Measurements from ENCODE around the gene AUTS2. TPM values are rescaled to one million over a fixed set of nuclear protein-coding genes. Genes with fewer than 3 reads are reported as not detected.

The AUTS2 gene
- total and polyA plus RNA-seq, 4 donors: 4.9 to 24.4 (median 7.0) TPM

DNA sequence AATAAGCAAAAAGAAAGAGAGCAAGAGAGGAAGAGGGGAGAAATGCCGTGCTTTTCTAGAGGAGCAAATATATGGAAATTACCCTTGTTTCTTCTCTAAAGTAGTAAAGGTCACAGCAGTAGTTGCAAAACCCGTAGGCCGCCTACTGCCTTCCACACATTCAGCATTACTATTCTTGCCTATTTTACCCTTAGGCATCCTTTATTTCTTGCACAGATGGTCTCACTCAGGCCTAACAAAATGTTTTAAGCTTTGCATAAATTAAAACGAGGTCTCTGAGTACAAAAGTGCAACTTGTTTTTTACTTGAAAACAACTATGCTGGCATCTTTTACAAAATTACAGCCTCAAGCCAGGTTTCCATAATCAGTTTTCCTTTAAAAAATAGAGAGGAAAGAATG lies 644.6 kb downstream of the AUTS2 start:
- WGBS: 93% methylated on average over 4 of the region's 4 CpGs
- Histone ChIP-seq H3K9me3 (ENCODE audit: control insufficient read depth in 4 of 4, low read length in 3 of 4) (no peaks in the 10 kb centered on the region), H3K27me3 (ENCODE audit: control insufficient read depth in 4 of 4, insufficient read depth in 4 of 4, low read length in 3 of 4) (no peaks in the 10 kb centered on the region), H3K4me3 (ENCODE audit: low read depth in 1 of 3, low read length in 3 of 3) (no peak overlapping the region), H3K27ac (ENCODE audit: low read depth in 1 of 2, low read length in 2 of 2) (no peak overlapping the region), H3K9ac (ENCODE audit: low read depth in 1 of 2, low read length in 2 of 2) (no peak overlapping the region), H3K36me3 (ENCODE audit: control insufficient read depth in 4 of 4, insufficient read depth in 3 of 4, low read depth in 1 of 4, low read length in 3 of 4) (no peaks in the 10 kb centered on the region), H3K4me1 (ENCODE audit: control insufficient read depth in 4 of 4, insufficient read depth in 4 of 4, low read length in 3 of 4) (no peaks in the 10 kb centered on the region)
- no peak for DNase-seq (ENCODE audit: low spot score)
- TF ChIP-seq SP1 (IDR thresholded peaks at IDR 0.05) (no peak), TAF1 (conservative IDR thresholded peaks at IDR 0.05) (no peak), FOXA1 (IDR thresholded peaks at IDR 0.05) (no peak)

DNA sequence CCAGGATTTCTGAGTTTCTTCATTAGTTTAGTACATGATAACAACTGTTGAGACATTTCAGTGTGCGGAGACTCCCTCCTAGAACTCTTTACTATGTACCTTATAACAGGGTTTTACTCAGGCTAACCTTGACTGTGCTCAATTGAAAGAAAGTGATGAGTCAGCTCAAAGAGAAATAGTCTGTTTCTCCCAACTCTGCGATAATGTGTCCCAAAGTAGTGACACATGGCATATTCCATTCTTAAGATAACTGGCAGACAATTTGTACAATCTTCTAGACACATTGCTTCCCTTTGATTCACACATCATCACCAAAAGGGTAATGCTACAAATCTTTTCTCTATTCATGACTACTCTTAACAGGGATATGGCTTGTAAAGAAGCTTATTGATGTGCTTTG lies 645.2 kb downstream of the AUTS2 start:
- no peak for DNase-seq (ENCODE audit: low spot score)
- TF ChIP-seq, protein P1, sequence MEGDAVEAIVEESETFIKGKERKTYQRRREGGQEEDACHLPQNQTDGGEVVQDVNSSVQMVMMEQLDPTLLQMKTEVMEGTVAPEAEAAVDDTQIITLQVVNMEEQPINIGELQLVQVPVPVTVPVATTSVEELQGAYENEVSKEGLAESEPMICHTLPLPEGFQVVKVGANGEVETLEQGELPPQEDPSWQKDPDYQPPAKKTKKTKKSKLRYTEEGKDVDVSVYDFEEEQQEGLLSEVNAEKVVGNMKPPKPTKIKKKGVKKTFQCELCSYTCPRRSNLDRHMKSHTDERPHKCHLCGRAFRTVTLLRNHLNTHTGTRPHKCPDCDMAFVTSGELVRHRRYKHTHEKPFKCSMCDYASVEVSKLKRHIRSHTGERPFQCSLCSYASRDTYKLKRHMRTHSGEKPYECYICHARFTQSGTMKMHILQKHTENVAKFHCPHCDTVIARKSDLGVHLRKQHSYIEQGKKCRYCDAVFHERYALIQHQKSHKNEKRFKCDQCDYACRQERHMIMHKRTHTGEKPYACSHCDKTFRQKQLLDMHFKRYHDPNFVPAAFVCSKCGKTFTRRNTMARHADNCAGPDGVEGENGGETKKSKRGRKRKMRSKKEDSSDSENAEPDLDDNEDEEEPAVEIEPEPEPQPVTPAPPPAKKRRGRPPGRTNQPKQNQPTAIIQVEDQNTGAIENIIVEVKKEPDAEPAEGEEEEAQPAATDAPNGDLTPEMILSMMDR (IDR thresholded peaks at IDR 0.05; ENCODE audit: low read depth, low read length, missing input control): no peak
- TF ChIP-seq GABPA (IDR thresholded peaks at IDR 0.05 in 1 of 2, conservative IDR thresholded peaks at IDR 0.05 in 1 of 2) (no peak), YY1 (IDR thresholded peaks at IDR 0.05) (no peak), RAD21 (IDR thresholded peaks at IDR 0.05) (no peak), RXRA (IDR thresholded peaks at IDR 0.05) (no peak), EGR1 (IDR thresholded peaks at IDR 0.05; ENCODE audit: low read depth in 2 of 2) (no peak), FOXA1 (IDR thresholded peaks at IDR 0.05) (no peak), HNF4G (IDR thresholded peaks at IDR 0.05) (no peak), SP1 (IDR thresholded peaks at IDR 0.05) (no peak), NR2F2 (IDR thresholded peaks at IDR 0.05) (no peak), FOXA2 (IDR thresholded peaks at IDR 0.05) (no peak)
- TF ChIP-seq, protein P2, sequence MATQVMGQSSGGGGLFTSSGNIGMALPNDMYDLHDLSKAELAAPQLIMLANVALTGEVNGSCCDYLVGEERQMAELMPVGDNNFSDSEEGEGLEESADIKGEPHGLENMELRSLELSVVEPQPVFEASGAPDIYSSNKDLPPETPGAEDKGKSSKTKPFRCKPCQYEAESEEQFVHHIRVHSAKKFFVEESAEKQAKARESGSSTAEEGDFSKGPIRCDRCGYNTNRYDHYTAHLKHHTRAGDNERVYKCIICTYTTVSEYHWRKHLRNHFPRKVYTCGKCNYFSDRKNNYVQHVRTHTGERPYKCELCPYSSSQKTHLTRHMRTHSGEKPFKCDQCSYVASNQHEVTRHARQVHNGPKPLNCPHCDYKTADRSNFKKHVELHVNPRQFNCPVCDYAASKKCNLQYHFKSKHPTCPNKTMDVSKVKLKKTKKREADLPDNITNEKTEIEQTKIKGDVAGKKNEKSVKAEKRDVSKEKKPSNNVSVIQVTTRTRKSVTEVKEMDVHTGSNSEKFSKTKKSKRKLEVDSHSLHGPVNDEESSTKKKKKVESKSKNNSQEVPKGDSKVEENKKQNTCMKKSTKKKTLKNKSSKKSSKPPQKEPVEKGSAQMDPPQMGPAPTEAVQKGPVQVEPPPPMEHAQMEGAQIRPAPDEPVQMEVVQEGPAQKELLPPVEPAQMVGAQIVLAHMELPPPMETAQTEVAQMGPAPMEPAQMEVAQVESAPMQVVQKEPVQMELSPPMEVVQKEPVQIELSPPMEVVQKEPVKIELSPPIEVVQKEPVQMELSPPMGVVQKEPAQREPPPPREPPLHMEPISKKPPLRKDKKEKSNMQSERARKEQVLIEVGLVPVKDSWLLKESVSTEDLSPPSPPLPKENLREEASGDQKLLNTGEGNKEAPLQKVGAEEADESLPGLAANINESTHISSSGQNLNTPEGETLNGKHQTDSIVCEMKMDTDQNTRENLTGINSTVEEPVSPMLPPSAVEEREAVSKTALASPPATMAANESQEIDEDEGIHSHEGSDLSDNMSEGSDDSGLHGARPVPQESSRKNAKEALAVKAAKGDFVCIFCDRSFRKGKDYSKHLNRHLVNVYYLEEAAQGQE (IDR thresholded peaks at IDR 0.05): no peak
- TF ChIP-seq, protein P3, sequence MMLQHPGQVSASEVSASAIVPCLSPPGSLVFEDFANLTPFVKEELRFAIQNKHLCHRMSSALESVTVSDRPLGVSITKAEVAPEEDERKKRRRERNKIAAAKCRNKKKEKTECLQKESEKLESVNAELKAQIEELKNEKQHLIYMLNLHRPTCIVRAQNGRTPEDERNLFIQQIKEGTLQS (IDR thresholded peaks at IDR 0.05): no peak
- Histone ChIP-seq H3K4me3 (ENCODE audit: low read depth in 1 of 3, low read length in 3 of 3) (no peak overlapping the region), H3K9me3 (ENCODE audit: control insufficient read depth in 4 of 4, low read length in 3 of 4) (no peaks in the 10 kb centered on the region), H3K27ac (ENCODE audit: low read depth in 1 of 2, low read length in 2 of 2) (no peak overlapping the region), H3K36me3 (ENCODE audit: control insufficient read depth in 4 of 4, insufficient read depth in 3 of 4, low read depth in 1 of 4, low read length in 3 of 4) (no peaks in the 10 kb centered on the region), H3K27me3 (ENCODE audit: control insufficient read depth in 4 of 4, insufficient read depth in 4 of 4, low read length in 3 of 4) (no peaks in the 10 kb centered on the region), H3K9ac (ENCODE audit: low read depth in 1 of 2, low read length in 2 of 2) (no peak overlapping the region), H3K4me1 (ENCODE audit: control insufficient read depth in 4 of 4, insufficient read depth in 4 of 4, low read length in 3 of 4) (no peaks in the 10 kb centered on the region)
- 98% methylated on average over 2 of the region's 2 CpGs for whole genome bisulfite sequencing

DNA sequence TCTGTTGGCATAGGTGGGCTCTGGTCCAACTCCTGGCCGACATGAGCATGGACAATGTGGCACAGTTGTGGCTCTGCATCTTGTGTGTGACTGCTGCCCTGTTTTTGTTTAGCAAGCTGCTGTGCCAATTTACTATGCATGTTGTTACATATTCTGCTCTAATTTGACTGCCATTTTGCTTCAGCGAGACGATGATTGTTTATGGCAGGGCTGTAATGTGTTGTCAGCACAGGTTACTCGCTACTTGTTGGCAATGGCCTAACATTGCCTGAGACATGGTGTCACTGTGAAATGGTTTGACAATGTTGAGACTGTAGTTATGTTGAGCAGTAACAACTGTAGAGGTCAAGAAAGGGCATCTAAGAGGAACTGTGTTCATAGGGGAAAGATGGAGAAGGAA lies 659.6 kb downstream of the AUTS2 start:
- Histone ChIP-seq H3K9ac (ENCODE audit: low read depth in 1 of 2, low read length in 2 of 2) (no peak overlapping the region), H3K36me3 (ENCODE audit: control insufficient read depth in 4 of 4, insufficient read depth in 3 of 4, low read depth in 1 of 4, low read length in 3 of 4) (no peaks in the 10 kb centered on the region), H3K27me3 (ENCODE audit: control insufficient read depth in 4 of 4, insufficient read depth in 4 of 4, low read length in 3 of 4) (no peaks in the 10 kb centered on the region), H3K27ac (ENCODE audit: low read depth in 1 of 2, low read length in 2 of 2) (no peak overlapping the region), H3K9me3 (ENCODE audit: control insufficient read depth in 4 of 4, low read length in 3 of 4) (no peaks in the 10 kb centered on the region), H3K4me1 (ENCODE audit: control insufficient read depth in 4 of 4, insufficient read depth in 4 of 4, low read length in 3 of 4) (no peaks in the 10 kb centered on the region), H3K4me3 (ENCODE audit: low read depth in 1 of 3, low read length in 3 of 3) (no peak overlapping the region)
- TF ChIP-seq, protein P2 (IDR thresholded peaks at IDR 0.05): no peak
- no peak for TF ChIP-seq RAD21 (IDR thresholded peaks at IDR 0.05)
- no peak for TF ChIP-seq YY1 (IDR thresholded peaks at IDR 0.05)
- TF ChIP-seq GABPA (IDR thresholded peaks at IDR 0.05 in 1 of 2, conservative IDR thresholded peaks at IDR 0.05 in 1 of 2): no peak
- TF ChIP-seq FOXA2 (IDR thresholded peaks at IDR 0.05): no peak
- TF ChIP-seq NR2F2 (IDR thresholded peaks at IDR 0.05): no peak
- no peak for TF ChIP-seq HNF4G (IDR thresholded peaks at IDR 0.05)
- no peak for TF ChIP-seq JUND (IDR thresholded peaks at IDR 0.05)
- TF ChIP-seq RXRA (IDR thresholded peaks at IDR 0.05): no peak
- TF ChIP-seq, protein P4, sequence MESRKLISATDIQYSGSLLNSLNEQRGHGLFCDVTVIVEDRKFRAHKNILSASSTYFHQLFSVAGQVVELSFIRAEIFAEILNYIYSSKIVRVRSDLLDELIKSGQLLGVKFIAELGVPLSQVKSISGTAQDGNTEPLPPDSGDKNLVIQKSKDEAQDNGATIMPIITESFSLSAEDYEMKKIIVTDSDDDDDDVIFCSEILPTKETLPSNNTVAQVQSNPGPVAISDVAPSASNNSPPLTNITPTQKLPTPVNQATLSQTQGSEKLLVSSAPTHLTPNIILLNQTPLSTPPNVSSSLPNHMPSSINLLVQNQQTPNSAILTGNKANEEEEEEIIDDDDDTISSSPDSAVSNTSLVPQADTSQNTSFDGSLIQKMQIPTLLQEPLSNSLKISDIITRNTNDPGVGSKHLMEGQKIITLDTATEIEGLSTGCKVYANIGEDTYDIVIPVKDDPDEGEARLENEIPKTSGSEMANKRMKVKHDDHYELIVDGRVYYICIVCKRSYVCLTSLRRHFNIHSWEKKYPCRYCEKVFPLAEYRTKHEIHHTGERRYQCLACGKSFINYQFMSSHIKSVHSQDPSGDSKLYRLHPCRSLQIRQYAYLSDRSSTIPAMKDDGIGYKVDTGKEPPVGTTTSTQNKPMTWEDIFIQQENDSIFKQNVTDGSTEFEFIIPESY (IDR thresholded peaks at IDR 0.05): no peak
- TF ChIP-seq HNF4A (conservative IDR thresholded peaks at IDR 0.05): no peak
- no peak for TF ChIP-seq SP1 (IDR thresholded peaks at IDR 0.05)
- no peak for DNase-seq (ENCODE audit: low spot score)
- 94% methylated on average over 4 of the region's 4 CpGs for WGBS
